GM18858 (cell line): ENCODE results near the gene MMP27.
A peak's percentile ranks its signal among the peaks of the same experiment; 100 is the strongest.
"Not testable (repeated sequence)": the region's sequence is repeated elsewhere in the genome, so short reads cannot be mapped to it uniquely, and the experiment has no call there.

Source experiments
- ATAC-seq: cut with Tn5 transposase; IDR thresholded peaks from one replicate; pipeline ENCODE4 v1.9.1; 2021; ENCODE audit not compliant: unreplicated experiment

Gene MMP27, protein sequence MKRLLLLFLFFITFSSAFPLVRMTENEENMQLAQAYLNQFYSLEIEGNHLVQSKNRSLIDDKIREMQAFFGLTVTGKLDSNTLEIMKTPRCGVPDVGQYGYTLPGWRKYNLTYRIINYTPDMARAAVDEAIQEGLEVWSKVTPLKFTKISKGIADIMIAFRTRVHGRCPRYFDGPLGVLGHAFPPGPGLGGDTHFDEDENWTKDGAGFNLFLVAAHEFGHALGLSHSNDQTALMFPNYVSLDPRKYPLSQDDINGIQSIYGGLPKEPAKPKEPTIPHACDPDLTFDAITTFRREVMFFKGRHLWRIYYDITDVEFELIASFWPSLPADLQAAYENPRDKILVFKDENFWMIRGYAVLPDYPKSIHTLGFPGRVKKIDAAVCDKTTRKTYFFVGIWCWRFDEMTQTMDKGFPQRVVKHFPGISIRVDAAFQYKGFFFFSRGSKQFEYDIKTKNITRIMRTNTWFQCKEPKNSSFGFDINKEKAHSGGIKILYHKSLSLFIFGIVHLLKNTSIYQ

GRCh38 chr11:102705626-102706025 lies at the start of gene MMP27:
Gene MMP27 (minus strand): TSS chr11:102705769. CDS start chr11:102705714, 55 bp downstream.
- no peak for ATAC-seq

- no peak for ATAC-seq
These were observed 47.7 kb upstream of the MMP27 start for GRCh38 chr11:102753267-102753666.

DNA sequence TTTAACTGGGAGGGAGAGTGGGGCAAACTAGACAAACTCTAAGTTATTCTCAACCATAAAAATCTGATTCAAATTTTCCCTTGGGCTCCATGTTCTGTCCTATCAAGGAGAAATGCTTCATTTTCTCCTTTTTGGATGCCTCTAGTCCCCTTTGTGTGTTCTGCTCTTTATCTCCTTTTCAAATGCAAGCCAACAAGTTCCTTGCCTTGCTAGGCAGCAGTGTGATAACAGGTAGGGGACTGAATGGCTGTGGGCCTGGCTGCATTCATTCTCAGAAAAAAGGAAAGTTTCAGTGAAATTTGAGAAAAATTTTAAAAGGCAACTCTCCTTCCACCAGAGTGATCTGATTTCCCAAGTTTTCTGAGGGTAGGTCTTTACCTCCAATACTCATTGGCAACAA lies 46.1 kb upstream of the MMP27 start:
- ATAC-seq: no peak

GRCh38 chr11:102749101-102749722 lies 43.6 kb upstream of the MMP27 start:
- ATAC-seq: no peak

DNA sequence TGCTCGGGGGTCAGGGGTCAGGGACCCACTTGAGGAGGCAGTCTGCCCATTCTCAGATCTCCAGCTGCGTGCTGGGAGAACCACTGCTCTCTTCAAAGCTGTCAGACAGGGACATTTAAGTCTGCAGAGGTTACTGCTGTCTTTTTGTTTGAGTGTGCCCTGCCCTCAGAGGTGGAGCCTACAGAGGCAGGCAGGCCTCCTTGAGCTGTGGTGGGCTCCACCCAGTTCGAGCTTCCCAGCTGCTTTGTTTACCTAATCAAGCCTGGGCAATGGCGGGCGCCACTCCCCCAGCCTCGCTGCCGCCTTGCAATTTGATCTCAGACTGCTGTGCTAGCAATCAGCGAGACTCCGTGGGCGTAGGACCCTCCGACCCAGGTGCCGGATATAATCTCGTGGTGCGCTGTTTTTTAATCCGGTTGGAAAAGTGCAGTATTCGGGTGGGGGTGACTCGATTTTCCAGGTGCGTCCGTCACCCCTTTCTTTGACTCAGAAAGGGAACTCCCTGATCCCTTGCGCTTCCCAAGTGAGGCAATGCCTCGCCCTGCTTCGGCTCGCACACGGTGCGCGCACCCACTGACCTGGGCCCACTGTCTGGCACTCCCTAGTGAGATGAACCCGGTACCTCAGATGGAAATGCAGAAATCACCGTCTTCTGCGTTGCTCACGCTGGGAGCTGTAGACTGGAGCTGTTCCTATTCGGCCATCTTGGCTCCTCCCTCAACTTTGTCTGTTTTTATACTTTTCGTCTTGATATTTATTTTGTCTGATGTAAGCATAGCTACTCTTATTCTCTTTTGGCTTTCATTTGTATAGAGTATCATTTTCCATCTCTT lies 41.4 kb upstream of the MMP27 start:
- ATAC-seq: not testable (repeated sequence)

DNA sequence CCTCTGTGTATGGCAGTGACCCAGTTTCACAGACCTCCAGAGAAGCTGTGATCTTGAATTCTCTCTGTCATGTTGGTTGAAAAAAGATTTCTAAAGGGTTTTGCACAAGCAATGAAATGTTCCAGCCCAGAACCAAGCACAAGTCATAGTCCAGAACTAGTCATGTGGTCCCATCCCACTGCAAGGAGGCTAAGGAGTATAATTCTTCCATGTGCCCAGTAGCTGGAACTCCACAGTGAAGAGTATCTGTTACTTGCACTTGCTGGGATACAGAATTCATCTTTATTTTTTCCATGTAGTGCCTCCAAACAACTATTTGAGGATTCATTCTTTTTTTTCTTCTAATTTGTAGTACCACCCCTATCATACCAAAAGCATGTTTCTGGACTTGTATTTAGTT lies 29.1 kb upstream of the MMP27 start:
- no peak for ATAC-seq

- ATAC-seq: peak; percentile 87
These were observed 27.8 kb upstream of the MMP27 start for GRCh38 chr11:102733232-102733875.

GRCh38 chr11:102730944-102731343 lies 25.4 kb upstream of the MMP27 start:
- not testable (repeated sequence) for ATAC-seq

DNA sequence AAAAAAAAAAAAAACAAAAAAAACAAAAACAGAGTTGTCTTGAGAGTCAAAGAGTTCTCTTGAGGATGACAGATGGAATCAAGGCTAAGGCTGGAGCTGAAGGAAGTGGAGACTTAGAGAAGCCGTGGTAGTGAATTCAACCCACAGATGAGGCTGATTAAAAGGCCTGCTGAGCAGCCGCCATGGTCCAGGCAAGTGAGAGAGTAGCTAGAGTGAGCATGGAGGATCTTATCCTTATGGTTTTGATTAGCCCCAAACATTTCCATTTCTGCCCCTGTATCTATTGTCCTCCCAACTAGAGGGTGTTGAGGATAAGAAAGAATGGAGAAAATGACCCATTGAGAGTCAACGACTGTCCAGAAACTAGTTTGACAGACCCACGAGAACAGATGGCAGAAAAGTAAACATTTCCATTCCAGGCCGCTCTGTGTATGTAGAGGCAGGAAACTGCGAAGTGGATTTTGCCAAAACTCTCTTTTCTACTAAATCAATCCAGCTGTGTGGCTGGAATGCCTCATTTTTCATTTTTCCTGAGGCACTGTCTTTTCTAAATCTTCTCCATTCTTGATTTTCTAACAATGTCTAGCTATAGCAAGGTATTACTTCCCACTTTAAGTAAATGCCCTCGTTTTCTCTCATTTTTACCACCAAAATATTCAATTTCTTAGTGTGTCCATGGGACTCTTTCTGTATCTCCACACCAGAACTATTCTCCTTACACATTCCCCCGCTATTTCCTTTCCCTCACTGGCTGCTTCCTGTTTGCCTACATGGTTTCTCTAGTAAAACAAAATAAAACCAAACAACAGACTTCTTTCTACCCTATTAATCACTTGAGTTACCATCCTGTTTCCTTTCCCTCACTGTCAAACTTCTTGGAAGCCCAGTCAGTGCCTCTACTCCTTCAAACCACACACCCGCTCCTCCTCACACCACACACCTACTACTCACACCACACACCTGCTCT lies 24.6 kb upstream of the MMP27 start:
- ATAC-seq: no peak

DNA sequence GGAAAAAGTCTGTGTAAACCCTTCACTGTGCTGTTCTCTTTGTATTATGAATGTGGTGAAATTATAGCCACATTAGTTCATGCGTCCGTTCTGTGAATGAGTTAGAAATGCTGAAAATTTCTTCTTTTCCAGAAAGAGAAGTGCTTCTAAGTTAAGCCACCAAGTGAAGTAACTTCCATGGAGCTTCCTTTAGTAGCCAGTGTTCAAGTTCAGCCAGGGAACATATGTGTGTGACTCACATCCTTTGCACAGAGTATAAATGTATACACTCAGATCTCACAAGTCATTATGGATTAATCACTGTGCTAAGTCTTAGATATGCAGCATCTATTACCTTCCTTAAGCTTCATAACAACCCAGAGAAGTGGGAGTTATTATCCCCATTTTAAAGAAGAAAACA lies 22.3 kb upstream of the MMP27 start:
- ATAC-seq: no peak

- no peak for ATAC-seq
These were observed 19.4 kb upstream of the MMP27 start, which contains the start of gene MMP8 for GRCh38 chr11:102724904-102725500. Gene MMP8 (minus strand): TSS chr11:102724954. CDS start chr11:102724855, 99 bp downstream.

DNA sequence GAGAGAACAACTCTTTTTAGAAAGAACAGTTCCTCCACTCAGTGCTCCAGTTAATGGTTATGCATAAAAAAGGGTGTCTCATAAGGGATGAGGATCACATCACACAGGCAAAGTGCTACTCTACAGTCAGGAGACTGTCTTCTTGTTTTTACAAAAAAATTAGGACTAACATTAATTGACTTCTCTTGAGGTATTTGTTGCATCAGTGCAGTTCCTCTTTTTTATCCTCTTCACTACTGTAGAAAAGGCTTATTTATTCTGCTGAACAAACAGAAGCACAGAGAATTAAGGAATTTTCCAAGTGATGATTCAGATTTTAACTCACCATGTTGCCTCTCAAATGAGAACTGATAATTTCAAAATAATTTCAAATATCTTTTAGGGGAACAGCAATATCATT lies 17.3 kb upstream of the MMP27 start:
- no peak for ATAC-seq

DNA sequence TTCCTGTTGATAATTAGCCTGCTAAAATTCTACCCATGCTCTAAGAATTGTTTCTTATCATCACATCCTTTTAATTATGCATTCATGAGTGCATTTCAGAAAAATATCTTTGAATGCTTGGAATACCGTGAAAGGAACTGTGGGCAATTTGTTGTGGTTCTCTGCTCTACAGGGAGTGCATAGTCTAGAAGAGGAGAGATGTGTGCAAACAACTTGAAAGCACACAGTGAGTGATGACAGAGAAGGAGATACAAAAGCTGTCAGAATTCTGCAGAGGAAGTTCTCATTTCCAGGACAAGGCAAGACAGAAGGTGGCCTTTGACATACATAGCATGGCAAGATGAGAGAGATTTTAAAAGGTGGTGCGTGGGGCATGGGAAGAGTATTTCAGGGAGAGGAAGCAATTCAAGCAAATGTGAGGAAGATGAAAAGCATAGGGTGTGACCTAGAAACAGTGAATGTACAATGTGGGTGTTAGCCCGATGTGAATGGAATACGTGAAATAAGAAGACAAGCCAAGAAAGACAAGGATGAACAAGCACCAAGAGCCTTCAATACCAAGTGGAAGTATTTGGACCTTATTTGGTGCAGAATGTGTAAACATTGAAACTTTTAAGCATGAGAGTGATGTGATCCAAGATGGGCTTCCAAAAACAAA lies 14.2 kb upstream of the MMP27 start:
- no peak for ATAC-seq

- ATAC-seq: no peak
These were observed 11.7 kb upstream of the MMP27 start for GRCh38 chr11:102717280-102717679.

GRCh38 chr11:102716527-102716926 lies 11.0 kb upstream of the MMP27 start:
- peak; percentile 63 for ATAC-seq

GRCh38 chr11:102712137-102712536 lies 6.6 kb upstream of the MMP27 start:
- no peak for ATAC-seq

DNA sequence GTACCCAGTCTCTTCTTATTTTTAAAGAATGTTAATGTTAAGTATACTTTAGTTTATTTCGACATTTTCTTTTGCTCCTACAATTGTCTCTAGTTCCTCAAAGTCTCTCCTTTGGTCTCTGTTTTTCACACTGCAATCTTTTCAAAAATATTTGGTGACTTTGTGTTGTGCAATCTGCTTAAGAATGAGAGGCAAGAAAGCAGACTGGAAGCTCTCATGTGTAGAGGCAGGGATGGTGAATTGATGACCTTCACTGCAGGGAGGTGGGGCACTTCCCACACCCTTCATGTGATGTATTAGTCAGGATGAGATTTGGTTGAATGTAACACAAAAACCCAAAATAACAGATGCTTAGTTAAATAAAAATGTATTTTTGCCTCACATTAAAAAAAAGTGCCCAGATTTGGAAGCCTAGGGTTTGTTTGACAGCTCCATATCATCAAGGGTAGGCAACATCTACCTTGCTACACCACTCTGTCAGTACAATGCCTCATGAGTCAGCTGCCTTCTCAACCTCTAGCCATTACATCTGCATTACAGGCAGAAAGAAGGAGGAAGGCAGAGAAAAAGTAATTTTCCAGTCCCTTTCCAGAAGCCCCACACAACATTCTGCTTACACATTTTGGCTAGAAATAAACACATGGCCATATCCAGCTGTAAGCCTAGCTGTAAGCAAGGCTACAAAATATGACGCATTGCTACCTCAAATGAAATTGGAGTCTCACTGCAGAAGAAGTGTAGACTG lies 3.8 kb upstream of the MMP27 start:
- ATAC-seq: no peak

DNA sequence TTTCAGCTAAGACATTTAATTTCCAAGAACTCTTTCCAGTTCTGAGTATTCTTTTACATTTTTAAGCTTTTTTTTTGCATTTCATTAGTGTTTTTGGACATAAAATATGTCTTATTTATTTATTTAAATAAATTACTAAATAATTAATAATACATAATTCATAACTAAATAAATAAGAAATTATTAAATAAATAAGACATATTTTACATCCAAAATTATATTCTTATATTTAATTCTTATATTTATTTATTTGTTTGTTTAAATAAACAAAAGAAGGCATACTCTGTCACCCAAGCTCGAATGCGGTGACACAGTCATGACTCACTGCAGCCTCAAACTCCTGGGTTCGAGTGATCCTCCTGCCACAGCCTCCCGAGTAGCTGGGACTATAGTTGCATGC lies 3.1 kb upstream of the MMP27 start:
- no peak for ATAC-seq
